ENCODE measurements around the gene NMT1.
A peak's percentile ranks its signal among the peaks of the same experiment; 100 is the strongest.

The NMT1 gene

DNA sequence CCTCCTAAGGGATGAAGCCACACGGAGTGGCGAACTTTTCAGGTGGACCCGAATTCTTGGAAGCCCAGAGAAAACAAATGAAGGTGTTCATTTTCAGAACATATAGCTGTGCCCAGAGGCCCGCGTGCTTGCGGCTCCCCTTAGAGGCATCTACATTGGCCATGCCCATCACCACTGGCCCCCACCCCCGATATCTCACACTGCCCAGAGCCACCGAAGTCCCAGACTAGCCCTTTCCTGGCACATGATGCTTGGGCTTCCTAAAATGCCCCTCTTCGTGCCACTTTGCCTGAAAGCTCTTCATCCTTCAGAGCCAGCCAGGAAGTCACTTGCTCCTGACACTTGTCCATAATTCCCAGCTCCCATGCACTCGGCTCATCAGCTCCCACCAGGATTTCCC is 85.0 kb downstream of the NMT1 start:
- H3K4me3 ChIP-seq (ENCODE audit: low read depth, low read length): no peak overlapping the region
- no peak for DNase-seq (ENCODE audit: low read depth, low spot score)
- ChIA-PET POLR2A (interaction anchor here (0.8 kb wide), 1 partner anchor 243 kb away, joined by 3 read pairs; a partner anchor contains a TSS), CTCF (interaction anchor here (3.8 to 19.9 kb wide), 2 partner anchors 11 to 53 kb away, joined by 75 to 399 read pairs; partner anchors contain the start of gene ACBD4)
- no peak for TF ChIP-seq CTCF (IDR thresholded peaks at IDR 0.05; ENCODE audit: insufficient read depth, low read length, missing control alignments)

- ChIA-PET CTCF (interaction anchor here (3.8 to 19.9 kb wide), 2 partner anchors 11 to 53 kb away, joined by 75 to 399 read pairs; partner anchors contain the start of gene ACBD4), POLR2A (interaction anchor here (0.8 kb wide), 1 partner anchor 243 kb away, joined by 3 read pairs; a partner anchor contains a TSS)
- peak overlapping the region; percentile 72 for H3K4me3 ChIP-seq (ENCODE audit: low read depth, low read length)
- DNase-seq (ENCODE audit: low read depth, low spot score): no peak
- TF ChIP-seq CTCF (IDR thresholded peaks at IDR 0.05; ENCODE audit: insufficient read depth, low read length, missing control alignments): no peak
Observed at GRCh38 chr17:45146592-45146889, 85.4 kb downstream of the NMT1 start.

- DNase-seq (ENCODE audit: low read depth, low spot score): no peak
- H3K4me3 ChIP-seq (ENCODE audit: low read depth, low read length): peak overlapping the region; percentile 72
- CTCF ChIA-PET: interaction anchor here (3.8 to 19.9 kb wide), 4 partner anchors 12 to 52 kb away, joined by 75 to 399 read pairs (median 176); partner anchors contain the start of genes ACBD4, HEXIM2 and PLCD3
- POLR2A ChIA-PET: interaction anchor here (4.0 to 6.4 kb wide), 3 partner anchors 11 to 25 kb away, joined by 56 to 308 read pairs (median 66); partner anchors contain the start of genes ACBD4 and HEXIM2
- TF ChIP-seq CTCF (IDR thresholded peaks at IDR 0.05; ENCODE audit: insufficient read depth, low read length, missing control alignments): no peak
Observed at GRCh38 chr17:45146890-45147580, 85.9 kb downstream of the NMT1 start.

GRCh38 chr17:45147581-45148182 is 86.6 kb downstream of the NMT1 start:
- ChIA-PET CTCF (interaction anchor here (1.3 to 19.9 kb wide), 6 partner anchors 13 to 72 kb away, joined by 3 to 399 read pairs (median 64); partner anchors contain the start of genes ACBD4, HEXIM2 and PLCD3), POLR2A (interaction anchor here (0.6 to 6.4 kb wide), 24 partner anchors 8 to 1158 kb away, joined by 3 to 308 read pairs (median 6); partner anchors contain the start of genes ACBD4, HEXIM2 and NMT1)
- TF ChIP-seq CTCF (IDR thresholded peaks at IDR 0.05; ENCODE audit: insufficient read depth, low read length, missing control alignments): no peak
- peak overlapping the region; percentile 72 for H3K4me3 ChIP-seq (ENCODE audit: low read depth, low read length)
- peak; percentile 92 for DNase-seq (ENCODE audit: low read depth, low spot score)

DNA sequence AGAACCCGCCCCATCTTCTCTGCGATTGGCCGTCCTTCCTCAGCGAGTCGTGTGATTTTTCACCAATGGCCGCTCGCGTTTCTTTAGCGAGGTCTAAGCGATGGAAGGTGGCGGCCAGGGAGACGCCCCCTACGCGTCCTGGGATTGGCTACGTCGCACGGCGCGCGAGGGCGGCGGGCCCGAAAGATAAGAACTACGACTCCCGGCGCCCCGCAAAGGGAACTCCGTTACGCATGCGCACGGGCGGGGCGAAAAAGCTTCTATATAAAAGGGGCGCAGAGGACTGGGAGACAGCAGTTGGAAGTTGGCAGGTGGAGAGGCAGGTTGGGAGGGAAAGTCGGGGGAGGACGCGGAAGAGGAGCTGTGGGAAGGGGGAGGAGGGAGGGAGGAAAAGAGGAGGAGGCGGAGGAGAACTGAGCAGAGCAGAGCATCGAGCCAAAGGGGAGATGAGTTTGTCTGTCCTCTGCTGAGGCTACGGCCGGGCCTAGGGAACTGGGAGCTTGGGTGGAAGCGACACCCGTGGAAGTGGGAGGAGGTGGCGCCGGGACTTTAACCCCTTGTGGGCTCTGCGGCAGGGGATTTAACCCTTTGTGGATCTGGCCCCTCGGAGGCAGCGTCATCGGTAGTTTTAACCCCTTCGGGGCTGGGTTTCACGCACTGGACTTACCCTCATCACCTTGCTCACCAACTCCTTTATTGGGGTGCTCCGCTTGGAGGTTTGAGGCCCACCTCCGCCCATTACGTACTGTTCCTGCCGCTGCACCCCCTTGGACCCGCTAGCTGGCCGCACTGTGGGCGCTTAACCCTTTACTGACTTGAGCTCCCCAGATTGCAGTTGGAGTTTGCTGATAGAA is 87.3 kb downstream of the NMT1 start, which contains the start of gene HEXIM1:
TSS of gene HEXIM1 (plus strand) at position 293 of the 854 bp plus-strand sequence. CDS start 716 bp downstream, outside the sequence.
- ChIA-PET POLR2A (interaction anchor here (0.5 to 6.4 kb wide), 39 partner anchors 8 to 1158 kb away, joined by 3 to 308 read pairs (median 4); partner anchors contain the start of genes ACBD4, FMNL1, HEXIM2 and NMT1), CTCF (interaction anchor here (0.7 to 19.9 kb wide), 13 partner anchors 9 to 237 kb away, joined by 3 to 399 read pairs (median 8); partner anchors contain the start of genes ACBD4, HEXIM2 and PLCD3)
- H3K4me3 ChIP-seq (ENCODE audit: low read depth, low read length): peak within 1 kb of the TSS; percentile 98
- DNase-seq (ENCODE audit: low read depth, low spot score): peak; percentile 97
- TF ChIP-seq CTCF (IDR thresholded peaks at IDR 0.05; ENCODE audit: insufficient read depth, low read length, missing control alignments): no peak
